GM10847 (cell line): Measurements from ENCODE around the gene ACAP2.
A peak's percentile ranks its signal among the peaks of the same experiment; 100 is the strongest.

ENCODE experiments used
- POLR2A ChIP-seq: IDR thresholded peaks from 2 replicates; pipeline ENCODE4 v1.6.1; 2011; ENCODE audit not compliant: insufficient read length; ENCODE audit errors: extremely low read depth

Gene ACAP2, protein sequence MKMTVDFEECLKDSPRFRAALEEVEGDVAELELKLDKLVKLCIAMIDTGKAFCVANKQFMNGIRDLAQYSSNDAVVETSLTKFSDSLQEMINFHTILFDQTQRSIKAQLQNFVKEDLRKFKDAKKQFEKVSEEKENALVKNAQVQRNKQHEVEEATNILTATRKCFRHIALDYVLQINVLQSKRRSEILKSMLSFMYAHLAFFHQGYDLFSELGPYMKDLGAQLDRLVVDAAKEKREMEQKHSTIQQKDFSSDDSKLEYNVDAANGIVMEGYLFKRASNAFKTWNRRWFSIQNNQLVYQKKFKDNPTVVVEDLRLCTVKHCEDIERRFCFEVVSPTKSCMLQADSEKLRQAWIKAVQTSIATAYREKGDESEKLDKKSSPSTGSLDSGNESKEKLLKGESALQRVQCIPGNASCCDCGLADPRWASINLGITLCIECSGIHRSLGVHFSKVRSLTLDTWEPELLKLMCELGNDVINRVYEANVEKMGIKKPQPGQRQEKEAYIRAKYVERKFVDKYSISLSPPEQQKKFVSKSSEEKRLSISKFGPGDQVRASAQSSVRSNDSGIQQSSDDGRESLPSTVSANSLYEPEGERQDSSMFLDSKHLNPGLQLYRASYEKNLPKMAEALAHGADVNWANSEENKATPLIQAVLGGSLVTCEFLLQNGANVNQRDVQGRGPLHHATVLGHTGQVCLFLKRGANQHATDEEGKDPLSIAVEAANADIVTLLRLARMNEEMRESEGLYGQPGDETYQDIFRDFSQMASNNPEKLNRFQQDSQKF

GRCh38 chr3:195442573-195443390 is at the start of gene ACAP2:
Gene ACAP2, minus strand, starts transcription at chr3:195443020. Its CDS starts 173 bp downstream, at chr3:195442847.
- TF ChIP-seq POLR2A: peak; percentile 94

DNA sequence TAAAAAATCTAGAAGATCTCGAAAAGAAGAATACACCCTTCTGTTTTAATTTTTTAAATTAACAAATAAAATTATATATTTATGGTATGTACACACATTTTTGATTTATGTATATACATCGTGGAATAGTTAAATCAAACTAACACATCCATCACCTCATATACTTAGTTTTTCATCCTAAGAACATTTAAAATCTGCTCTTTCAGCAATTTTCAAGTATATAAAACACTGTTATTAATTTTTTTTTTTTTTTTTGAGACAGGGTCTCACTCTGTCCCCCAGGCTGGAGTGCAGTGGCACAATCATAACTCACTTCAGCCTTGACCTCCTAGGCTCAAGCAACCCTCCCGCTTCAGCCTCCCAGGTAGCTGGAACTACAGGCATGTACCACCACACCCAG is 32.8 kb upstream of the ACAP2 start:
- no peak for TF ChIP-seq POLR2A

DNA sequence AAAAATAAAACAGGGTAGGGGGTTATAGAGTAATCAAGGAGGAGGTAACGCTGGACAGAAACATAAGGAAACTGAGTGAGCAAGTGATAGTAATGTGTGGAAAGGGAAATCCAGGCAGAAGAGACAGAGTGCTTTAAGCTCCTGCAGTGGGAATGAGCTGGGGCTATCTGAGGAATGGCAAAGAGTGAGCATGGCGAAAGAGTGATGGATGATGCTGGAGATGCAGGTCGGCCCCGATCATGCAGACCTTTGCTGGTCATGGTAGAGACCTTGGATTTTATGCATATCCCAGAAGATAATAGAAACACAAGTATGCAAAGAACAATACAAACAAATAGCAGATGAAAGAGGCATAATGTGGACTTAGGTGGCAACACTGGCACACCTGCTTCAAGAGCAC is 26.0 kb upstream of the ACAP2 start:
- no peak for TF ChIP-seq POLR2A

GRCh38 chr3:195468391-195468776 is 25.6 kb upstream of the ACAP2 start:
- TF ChIP-seq POLR2A: no peak

- no peak for TF ChIP-seq POLR2A
These were observed 25.0 kb upstream of the ACAP2 start for GRCh38 chr3:195467641-195468390.

- TF ChIP-seq POLR2A: no peak
These were observed 23.4 kb upstream of the ACAP2 start for GRCh38 chr3:195466251-195466650.

GRCh38 chr3:195462308-195462610 is 19.4 kb upstream of the ACAP2 start:
- no peak for TF ChIP-seq POLR2A

DNA sequence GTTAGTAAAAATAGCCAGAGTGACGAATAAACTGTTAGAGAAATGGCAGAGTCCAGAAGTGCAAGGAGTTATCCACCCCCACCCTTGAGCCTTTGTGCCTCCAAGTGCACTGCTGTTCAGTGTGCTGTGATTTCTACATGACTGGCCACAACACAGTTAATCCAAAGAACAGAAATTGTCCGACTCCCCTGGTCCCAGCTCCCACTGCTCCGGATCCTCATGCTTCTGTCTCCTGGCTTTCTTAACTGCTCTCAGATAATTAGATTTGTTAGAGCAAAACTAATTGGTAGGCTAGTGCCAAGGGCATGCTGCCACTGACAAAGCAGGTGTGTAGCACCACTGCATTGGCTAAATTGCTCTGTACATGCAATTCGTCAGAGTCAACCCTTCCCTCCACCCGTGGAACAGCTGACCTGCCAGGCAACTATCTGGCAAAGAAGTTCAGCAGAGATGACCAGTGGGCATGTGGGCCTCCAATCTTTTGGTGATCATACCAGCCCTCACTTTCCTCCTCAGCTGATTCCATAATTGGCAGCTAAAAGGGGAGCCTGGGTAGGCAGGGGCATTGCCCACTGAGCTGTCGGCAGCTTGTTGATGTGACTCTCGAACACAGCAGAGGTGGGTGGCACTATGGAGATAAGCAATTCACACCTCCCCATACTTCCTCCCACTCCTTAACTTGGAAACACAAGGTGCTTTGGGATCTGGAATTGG is 18.9 kb upstream of the ACAP2 start:
- TF ChIP-seq POLR2A: no peak

- no peak for TF ChIP-seq POLR2A
These were observed 17.4 kb upstream of the ACAP2 start for GRCh38 chr3:195460091-195460713.

GRCh38 chr3:195458316-195458717 is 15.5 kb upstream of the ACAP2 start:
- TF ChIP-seq POLR2A: no peak

DNA sequence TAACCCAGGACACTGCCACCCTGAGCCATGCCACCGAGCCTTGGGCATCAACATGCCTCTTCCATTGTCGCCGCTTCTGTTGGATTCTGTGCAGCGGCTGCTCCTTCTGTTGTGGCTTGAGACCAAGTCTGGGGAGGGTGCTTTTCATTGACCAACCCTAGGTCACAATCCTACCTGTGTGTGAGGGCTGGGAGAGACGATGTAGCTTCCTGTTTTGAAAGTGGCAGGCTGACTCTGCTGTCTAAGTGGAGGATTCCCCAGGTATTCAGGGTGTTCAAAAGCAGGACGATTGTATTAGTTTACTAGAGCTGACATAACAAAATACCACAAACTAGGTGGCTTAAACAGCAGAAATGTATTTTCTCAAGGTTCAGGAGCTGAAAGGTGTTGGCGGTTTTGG is 13.0 kb upstream of the ACAP2 start:
- TF ChIP-seq POLR2A: no peak

- TF ChIP-seq POLR2A: no peak
These were observed 10.4 kb upstream of the ACAP2 start for GRCh38 chr3:195453236-195453635.

DNA sequence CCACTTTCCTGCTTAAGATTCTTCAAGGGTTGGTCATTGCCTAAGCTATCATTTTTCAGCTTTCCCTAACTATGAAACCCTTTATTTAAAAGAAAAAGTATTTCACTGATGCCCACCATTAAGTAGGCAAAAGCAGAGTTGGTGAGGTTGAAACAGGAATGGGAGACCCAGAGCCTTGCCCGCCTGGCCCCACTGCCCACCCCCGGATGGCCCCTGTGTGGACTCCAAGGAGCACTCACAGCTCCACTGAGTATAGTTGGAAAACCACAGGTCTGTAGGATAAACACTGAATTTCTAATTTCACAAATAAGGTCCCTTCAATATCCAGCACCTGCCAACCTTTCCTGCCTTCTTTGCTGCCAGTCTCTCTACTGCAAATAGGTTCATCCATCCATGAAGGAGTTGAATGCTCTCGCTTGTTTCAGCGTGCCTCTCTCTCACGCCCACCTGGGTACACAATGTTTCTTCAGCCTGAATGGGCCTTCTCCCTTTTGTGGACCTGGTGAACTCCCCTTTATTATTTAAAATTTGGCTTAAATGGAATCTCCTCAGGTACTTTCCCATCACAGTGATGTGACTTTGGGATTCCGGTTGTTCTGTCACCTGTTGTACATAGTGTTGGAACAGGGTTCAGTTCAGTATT is 8.7 kb upstream of the ACAP2 start:
- no peak for TF ChIP-seq POLR2A
